NCI-H2107 treated with DMSO at 0.1 percent for 48 hours (cell line): ENCODE data around the gene PCGF2.

Experiments
- DNase-seq: peaks from one replicate; lab custom pipeline; 2025; ENCODE audit not compliant: unreplicated experiment; lab: John Stamatoyannopoulos, UW

PCGF2 gene

GRCh38 chr17:38704606-38705522 lies 43.3 kb downstream of the PCGF2 start, which contains the start of gene MLLT6:
Gene MLLT6 (plus strand): TSS chr17:38705273. CDS start chr17:38705633, 360 bp downstream.
- peak; percentile 51 for DNase-seq

DNA sequence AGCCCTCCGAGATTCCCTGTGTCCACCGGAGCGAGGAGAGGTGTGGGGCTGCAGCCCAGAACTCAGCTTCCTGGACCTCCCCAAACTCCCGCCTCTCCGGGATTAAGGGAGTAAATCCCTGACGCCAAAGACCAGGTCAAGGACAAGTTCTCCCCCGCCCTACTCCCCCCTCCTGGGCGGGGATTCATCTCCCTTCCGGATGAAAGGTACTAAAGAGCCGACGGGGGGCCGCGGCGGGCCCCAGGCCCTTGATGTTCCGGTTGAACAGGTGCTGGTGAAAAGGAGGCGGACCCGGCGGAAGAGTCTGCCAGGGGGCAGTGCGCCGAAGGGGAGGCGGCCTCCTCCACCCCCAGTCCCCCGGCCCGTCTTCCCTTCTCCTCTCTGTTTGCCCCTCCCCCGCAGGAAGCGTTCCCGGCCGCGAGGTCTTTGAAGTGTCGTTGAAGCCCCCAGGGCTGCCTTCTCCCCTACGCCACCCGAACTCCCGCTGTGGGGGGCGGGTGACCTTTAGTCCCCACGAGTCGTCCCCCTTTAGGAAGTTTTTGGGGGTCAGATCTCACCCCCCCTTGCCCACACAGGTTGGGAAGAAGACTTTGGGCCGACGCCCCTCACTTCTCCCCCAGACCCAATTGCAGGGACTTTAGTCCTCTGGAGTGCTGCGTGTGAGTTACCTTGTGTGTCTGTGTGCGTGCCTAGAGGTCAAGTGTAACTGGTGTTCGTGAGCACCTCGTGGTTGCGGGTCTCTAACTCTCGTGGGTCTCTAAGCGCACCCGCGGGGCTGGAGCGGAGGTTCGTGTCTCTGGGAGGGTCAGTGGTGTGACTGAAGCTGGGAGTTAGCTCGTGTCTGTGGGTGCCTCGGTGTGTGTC lies 44.2 kb downstream of the PCGF2 start:
- peak; percentile 70 for DNase-seq

DNA sequence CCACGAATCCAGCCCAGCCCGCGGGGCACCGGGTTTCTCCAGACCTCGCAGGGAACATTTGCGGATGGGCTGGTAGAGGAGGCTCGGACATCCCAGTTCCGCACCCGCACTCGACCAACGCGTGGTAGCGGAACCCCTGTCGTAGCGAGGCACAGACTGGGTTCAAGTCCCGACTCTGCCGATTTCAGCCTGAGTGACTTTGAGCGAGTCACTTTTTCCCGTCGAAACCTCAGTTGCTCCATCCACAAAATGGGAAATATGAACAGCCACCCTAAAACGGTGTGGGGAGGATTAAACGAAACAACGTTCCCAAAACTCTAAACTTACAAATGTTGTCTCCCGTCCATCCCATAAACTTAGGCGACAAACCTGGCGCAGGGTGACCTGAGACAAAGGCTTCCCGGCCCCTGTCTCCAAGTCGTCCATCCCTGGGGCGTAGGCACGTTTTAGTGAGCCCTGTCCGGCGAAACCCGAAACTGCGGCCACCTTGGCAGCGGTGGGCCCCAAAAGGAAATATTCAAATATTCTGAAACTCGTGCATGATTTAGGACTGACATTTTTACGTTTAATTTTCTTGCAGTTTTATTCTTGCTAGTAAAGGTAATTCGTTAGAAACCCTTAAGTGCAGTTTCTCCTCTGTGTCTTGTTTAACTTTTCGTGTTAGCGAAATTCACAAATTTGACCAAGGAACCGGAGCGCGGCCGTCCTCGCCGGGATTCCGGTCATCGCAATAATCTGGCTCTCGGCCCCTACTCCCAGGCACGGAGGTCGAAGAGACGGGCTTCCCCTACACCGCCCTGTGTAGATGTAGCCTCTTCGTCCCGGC lies 45.0 kb downstream of the PCGF2 start:
- no peak for DNase-seq

DNA sequence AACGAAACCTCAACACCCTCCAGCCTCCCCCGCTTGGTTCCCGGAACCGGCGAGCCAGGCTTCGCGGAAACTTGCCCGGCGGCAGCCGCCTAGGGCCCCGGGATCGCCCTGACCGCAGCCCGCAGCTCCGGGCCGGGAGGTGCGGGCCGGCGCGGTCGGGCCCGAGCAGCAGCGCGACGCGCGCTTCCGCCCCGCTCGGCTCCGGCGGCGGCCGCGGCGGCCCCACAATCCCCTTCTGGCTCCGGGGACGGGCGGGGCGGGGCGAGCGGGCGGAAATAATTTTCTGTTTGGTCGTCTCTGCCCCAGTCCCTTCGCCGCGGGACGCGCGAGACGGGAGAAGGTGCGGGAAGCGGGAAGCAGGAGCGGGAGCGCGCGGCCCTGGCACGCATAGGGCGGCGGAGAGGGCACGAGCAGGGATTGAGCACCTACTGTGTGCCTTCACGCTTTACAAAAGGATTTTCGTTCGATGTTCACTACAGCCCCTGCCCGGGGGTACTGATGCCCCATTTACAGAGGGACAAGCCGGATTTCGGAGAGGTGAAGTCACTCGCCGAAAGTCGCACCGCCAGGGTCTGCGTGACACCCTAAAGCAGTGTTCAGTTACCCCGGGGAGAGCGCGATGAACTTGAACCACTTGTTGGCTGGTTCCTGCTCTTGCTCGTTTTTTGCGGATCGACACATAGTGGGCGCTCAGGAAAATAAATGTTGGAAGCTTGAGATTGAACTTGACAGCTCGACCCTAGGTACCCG lies 45.8 kb downstream of the PCGF2 start:
- DNase-seq = peak; percentile 36

DNA sequence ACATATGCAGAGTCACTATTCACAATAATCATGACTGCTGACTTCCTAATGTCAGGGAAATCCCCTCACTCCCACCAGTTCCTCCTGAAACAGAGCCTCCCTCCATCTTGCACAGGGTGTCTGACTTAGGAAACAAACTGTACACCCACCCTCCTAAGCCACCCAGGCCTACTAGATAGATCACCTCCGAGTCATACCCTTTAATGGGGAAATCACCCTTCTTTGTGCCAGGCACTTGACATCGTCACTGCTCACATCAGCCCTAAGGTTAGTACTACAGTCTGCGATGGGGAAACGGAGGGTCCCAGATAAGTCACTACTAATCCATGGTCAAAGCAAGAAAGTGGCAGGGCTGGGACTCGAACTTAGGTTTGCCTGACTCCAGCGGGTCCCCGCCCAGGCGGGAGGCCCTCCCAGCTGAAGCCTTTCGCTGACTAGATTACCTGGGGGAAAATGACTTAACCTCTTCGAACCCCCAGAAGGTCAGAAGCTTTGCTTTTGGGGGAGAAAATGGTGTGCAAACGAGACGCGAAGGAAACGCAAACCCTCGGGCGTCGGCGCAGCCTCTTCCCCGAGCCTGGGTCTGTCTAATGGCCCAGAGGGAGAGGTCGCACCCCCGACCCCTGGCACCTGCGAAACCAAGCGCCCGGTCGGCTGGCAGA lies 46.5 kb downstream of the PCGF2 start:
- no peak for DNase-seq

GRCh38 chr17:38698760-38699159 lies 49.4 kb downstream of the PCGF2 start:
- DNase-seq = no peak

GRCh38 chr17:38697061-38697820 lies 50.9 kb downstream of the PCGF2 start:
- DNase-seq = peak; percentile 26

- DNase-seq = no peak
Observed at GRCh38 chr17:38693700-38694329, 54.3 kb downstream of the PCGF2 start.

- no peak for DNase-seq
Observed at GRCh38 chr17:38691154-38691553, 57.0 kb downstream of the PCGF2 start.

- no peak for DNase-seq
Observed at GRCh38 chr17:38690386-38690785, 57.8 kb downstream of the PCGF2 start.

GRCh38 chr17:38687286-38687685 lies 60.9 kb downstream of the PCGF2 start:
- no peak for DNase-seq

DNA sequence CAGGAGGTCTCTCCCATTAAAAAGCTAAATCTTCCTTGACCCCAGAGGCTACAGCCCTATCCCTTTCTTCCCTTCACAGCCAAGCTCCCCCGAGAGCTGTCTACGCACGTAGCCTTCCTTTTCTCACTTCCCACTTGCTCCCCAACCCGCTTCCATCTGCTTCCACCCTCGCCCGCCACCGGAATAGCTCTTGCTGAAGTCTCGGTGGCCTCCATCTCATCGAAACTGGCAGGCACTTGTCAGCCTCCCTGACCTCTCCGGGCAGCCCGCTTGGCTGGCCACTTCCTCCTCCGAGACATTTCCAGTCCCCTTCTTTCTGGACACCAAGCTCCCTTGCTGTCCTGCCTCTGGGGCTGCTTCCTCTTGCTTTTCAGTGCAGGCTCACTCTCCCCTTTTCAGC lies 62.6 kb downstream of the PCGF2 start:
- no peak for DNase-seq
